ENCODE data around the gene MICAL2. TPM values are rescaled to one million over a fixed set of nuclear protein-coding genes. Genes with fewer than 3 reads are reported as not detected.

MICAL2 gene
- polyA plus RNA-seq, 1 donor, result 7.1 TPM

DNA sequence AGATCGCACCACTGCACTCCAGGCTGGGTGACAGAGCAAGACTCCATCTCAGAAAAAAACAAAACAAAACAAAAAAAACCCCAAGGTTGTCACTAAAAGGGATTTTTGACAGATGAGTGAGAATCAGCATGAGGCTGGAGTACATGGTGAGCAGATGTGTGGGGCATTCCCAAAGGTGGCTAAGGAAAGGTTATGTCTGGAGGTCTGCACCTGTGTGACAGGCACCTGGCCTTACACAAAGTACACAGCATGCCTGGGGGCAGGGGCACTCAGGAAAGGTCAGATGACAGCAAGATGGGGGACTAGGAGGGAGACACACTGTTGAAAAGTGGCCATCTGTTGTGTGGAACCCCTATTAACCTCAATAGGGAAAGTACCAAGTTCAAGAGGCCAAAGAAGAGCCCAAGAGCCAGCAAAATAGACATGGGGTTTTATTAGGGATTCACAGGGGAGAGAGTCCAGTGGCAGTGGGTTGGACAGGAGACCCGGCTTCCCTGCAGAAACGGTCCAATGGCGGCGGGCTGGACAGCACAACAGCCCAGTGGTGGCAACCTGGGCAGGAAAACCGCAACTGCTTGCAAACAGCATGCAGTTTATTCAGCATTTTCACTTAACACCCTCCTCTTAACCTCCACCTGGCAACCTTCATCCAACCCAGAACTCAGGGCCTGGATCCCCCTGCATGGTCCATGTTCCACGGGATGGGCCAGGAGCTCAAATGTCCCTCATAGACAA, 101.1 kb downstream of the MICAL2 start:
- no peak for DNase-seq

DNA sequence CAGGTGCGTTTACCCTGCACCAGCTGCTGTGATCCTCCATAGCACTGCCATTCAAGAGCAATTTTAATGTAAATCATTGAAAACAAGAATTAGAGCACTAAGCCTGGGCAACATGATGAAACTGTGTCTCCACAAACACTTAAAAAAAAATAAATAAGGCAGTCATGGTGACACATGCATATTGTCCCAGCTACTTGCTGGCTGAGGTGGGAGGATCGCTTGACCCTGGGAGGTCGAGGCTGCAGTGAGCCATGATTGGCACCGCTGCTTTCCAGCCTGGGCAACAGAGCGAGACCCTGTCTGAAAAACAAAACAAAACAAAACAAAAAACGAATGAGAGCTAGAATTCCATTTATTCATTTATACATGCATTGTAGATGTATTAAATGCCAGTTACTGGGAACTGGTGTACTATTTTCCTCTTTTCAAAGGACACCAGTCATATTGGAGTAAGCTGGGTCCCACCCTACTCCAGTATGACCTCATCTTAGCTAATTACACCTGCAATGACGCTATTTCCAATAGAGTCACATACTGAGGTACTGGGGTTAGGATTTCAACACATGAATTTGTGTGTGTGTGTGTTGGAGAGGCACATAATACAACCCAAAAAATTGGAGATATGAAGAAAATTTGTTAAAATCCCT, 101.9 kb downstream of the MICAL2 start:
- no peak for DNase-seq

DNA sequence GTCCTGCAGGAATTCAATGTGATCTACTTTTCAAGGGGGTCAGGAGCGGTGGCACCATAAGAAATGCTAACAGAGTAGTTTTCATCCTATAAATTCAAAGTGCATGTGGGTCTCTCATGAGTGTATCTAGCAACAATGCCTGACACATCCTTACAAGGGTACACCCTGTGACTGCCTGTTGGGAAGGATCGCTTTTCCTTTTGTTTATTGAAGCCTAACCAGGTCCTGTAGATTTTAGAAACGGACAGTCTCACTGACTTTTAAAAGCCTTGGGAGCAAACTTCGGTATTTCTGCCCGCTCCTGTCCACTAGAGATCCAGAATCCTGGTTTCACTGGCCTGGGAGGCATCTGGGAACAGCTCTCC, 102.4 kb downstream of the MICAL2 start:
- DNase-seq, result no peak

DNA sequence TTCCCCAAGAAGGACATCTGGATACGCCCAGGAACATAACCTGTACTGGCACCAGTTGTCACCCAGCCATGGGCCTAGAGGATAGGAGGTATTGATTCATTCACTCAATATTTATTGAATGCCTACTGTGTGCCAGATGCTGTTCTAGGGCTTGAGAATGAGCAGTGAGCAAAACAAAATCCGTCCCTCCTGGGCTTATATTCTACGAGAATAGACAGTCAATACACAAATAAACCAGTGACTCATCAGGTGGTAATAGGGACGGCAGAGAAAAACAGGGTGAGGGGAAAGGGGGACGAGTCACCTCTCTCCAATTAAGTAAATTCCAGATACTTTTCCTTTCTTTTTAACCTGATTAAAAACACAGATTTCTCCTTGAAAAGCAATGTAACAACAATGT, 103.5 kb downstream of the MICAL2 start:
- no peak for DNase-seq

DNA sequence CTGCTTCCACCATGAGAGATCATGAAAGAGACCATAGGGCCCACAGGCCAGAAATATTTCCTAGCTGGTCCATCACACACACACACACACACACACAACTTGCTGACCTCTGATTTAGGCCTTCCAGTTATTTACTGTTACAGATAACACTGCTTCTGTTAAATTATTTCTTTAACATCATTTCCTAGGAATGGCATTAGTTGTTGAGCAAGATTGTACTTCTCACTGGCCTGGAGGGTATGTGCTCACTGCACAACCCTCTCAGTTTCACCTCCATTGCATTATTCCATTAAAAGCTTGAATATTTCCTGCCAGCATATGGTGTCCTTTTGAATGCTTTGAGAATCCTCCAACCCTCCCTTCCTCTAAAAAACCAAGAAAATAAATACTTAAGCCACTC, 104.4 kb downstream of the MICAL2 start:
- DNase-seq, result no peak

DNA sequence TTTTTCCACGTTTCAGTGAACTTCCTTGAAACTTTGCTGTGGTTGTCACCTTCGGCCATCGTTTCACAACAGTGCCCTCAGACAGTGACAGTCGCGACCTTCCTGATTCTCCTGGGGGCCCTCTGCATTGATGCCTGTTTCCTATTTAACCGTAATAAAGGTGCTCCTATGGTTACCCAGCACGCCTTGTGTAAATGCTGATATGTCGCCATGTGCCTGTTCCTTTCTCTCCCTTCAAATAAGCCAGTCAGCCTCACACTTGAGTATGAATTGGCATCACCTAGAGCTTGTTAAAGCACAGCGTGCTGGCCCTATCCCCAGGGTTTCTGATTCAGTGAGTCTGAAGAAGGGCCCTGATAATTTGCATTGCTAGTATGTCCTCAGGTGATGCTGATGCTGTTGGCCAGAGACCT, 104.8 kb downstream of the MICAL2 start:
- DNase-seq, result no peak

DNA sequence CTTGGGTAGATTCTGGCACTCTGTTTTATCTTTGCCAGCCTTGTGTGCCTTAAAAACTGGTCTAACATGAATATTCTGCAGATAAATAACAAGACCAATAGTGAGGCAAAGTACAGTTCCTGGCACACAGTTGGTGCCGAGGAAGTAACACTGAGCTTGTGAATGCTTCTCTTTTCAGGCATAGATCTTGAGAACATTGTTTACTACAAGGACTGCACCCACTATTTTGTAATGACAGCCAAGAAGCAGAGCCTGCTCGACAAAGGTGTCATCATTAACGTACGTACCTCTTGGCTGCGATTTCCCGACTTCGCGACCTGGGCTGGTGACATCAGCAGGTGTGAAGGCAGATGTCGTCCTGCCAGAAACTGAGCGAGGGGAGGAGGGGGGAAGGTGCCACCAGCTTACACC, 105.7 kb downstream of the MICAL2 start:
- DNase-seq, result no peak

DNA sequence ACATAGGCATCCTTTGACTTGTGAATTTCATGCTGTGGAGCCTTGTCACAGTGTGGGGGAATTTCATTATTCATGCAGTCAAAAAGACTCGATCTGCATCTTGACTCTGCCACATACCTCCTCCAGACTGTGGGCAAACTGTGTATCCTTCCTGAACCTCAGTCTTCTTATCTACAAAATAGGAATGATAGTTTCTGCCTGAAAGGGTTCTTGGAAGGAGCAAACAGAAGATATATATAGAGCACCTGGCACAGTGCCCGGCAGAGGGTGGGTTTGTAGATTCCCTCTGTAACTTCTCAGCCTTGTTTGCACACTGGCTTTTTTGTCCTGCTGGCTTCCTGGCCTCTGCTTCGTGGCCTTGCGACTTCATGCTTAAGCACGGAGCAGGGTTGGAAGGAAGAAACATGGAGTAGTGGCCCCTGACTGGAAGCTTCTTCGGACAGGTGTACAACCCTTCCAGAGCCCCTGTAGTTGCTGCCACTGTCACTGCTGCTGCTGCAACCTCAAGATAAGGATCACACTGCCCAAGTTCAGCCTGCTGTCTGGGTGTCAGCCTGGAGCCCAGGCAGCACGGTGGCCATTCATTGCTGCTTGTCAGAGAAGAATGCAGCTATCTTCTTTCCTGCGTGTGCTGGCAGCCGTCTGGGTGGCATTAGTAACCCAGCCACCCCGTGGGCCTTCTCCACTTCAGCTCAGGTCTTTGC, 106.4 kb downstream of the MICAL2 start:
- DNase-seq, result no peak

DNA sequence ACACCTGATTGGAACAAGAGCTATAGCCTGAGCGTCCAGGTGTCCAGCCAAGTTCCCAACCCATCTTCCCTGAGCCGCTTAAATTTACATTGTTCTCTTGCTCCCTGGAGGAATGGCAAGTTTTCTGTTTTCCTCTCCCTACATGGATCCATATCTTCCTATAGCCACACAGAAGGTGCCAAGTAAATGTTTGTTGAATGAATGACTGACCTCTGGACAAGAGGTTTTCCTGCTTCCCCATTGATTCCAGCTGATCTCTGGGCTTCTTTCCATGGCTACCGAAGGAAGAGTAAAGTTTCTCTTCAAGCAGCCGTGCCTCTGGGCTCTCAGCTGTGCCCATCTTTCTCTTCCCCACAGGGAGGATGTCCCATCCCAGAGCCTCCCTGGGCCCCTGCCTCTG, 107.5 kb downstream of the MICAL2 start:
- DNase-seq, result no peak

DNA sequence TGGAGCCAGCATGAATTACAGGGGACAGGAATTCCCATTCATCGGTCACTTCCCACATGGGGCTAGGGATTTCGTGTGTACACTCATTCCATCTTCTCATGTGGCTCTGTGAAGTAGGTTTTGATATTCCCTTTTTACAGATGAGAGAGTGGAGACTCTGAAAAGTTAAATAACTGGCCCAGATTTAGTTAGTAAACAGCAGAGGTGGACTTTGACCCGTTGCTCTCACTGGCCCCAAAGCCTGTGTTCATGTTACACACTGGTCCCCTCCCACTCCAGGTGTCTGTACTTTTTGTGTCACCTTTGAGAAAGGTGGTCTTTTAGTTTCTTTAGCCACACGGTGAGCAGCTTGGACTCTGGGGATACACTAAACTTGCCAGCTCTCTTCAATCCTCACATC, 108.5 kb downstream of the MICAL2 start:
- no peak for DNase-seq

DNA sequence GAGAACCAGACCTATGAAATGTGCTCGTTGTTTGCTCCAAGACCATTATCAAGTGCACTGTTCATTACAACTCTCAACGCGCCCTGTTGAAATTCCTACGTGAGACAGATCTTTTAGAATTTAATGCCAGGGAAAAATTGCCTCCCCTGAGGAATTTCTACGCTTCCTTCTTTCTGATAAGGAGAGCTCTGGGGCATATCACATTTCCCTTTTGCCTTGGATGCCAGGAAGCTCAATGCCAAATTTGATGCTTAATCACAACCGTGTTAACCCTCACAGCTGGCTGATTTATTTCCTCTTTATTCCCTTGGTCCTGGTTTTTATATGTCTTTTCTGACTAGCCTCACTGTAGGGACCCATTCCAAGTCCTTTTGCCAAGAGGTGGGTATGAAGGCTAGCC, 109.4 kb downstream of the MICAL2 start:
- no peak for DNase-seq

DNA sequence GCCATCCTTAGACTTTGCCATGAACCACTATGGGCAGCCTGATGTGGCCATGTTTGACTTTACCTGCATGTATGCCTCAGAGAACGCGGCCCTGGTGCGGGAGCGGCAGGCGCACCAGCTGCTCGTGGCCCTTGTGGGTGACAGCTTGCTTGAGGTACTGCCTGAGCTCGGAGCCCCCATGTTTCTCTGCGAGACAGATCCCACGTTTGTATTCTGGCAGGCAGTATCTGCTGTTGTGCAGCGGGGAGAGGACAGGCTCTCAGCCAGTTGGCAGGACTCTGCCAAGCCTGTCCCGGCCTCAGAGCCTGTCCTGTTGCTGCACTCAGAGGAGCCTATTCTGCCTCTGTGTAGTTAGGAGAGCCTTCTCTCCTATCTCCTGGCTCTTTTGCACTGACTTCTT, 109.9 kb downstream of the MICAL2 start:
- DNase-seq, result no peak

DNA sequence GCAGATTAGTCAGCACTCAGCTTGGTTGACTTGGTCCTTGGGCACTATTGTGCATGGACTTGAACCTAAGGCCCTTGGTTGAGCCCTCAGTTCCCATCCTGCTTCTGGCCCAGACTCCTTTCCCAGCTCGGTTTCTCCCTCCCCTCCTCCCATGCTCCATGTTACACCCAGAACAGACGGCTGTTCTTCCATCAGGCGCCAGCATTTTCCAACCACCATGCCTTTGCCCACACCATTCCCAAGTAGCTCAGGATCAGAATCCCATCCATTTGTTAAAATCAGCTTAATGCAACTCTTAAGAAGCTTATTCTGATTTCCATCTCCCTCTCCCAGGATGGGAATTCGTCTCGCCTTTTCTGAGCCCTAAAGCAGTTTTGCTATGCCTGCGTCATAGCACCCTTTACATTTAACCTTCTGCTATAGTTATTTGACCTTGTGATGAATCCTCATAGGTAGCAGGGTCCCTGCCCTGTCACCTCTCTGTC, 110.7 kb downstream of the MICAL2 start:
- DNase-seq, result no peak

DNA sequence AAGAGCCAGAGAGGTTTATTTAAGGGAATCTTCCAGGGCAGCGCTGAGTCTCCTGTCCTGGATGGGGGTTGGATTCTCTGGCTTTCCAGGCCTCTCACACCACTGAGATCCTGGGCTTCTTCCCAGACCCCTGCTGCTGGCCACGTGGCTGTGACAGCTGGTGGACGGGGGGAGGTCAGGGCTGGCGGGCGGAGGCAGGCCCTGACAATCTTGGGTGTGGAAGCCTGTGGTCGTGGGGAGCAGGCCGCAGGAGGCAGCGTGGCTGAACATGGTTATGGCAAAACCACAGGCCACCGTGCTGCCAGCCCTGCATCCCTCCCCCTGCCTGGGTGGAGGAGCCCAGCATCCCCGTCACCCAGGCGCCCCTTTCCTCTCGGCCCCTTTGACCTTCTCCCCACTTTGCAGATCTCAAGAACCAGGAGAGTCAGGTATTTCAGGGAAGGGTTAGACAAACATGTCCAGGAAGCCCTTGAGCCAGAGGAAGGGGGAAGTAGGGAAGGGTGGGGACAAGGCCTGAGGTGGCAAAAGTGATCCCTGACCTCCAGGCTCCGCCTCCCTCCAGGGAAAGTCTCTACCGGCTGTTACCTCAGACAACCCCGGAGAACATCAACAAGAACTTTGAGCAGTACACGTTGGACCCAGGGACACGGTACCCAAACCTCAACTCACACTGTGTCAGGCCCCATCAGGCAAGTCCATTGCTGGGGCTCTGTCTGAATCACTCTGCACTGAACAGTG, 111.8 kb downstream of the MICAL2 start:
- no peak for DNase-seq

DNA sequence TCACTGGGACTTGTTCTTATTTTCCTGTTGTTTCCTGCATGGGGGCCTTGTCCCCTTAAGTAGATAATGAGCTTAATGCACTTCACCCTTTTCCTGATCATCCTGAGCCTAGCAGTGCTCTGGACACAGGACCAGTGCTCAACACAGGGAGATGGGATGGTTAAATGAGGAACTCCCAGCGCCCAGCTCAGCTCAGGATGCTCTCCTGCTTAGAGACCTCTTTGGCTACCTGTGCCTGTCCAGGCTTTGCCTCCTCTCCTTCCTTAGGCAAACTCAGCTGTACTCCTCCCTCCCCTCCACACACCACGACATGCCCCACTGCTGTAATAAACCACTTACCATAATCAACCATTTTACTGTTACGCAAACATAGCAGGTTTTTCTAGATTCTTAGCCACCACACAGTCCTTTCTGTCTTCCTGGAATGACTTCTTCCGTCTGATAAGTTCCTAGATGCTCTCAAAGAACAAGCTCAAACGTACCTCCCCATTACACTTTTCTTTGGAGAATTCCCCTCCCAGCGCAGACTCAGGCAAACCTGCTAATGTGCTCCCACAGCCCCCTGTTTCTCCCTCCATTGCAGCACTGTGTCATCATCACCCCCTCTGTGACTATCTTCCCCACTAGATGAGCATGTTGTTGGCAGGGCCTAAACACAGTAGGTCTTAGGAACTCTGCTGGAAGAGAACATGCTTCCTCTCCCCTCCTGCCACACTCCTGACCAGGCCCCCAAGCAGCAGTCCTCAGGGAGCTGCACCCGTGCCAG, 113.6 kb downstream of the MICAL2 start:
- no peak for DNase-seq

DNA sequence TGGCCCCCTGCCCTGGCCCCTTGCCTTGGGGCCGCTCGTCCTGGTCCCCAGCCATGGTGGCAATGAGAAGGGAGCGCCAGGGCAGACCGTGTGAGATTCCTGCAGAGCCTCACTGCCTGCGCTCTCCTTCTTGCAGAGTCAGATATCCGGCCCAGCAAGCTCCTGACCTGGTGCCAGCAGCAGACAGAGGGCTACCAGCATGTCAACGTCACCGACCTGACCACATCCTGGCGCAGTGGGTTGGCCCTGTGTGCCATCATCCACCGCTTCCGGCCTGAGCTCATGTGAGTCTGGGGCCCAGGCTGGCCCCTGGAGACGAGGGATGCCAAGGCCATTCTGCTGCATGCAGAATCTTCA, 114.1 kb downstream of the MICAL2 start:
- DNase-seq, result no peak

DNA sequence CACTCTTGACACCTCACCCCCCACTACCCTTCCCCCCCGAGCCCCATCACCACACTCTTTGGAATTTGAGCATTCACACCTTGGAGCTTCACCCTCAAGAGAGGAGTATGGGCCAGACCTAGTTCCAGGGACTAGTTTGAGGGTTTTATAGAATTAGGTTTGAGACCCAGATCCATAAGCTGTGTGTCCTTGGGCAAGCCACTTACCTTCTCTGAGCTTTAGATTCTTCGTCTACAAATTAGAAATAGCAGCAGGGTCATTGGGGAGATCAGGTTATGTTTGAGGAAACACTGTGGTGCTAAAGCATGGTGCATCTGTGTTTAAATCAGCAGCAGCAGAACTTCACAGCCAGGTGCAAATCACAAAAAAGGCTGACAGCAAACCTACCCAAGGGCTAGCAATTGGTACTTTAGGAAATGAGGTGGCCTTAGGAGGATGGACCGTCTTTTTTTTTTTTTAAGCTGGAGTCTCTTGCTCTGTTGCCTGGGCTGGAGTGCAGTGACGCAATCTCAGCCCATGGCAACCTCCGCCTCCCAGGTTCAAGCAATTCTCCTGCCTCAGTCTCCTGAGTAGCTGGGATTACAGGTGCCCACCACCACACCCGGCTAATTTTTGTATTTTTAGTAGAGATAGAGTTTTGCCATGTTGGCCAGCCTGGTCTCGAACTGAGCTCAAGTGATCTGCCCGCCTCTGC, 114.8 kb downstream of the MICAL2 start:
- no peak for DNase-seq

DNA sequence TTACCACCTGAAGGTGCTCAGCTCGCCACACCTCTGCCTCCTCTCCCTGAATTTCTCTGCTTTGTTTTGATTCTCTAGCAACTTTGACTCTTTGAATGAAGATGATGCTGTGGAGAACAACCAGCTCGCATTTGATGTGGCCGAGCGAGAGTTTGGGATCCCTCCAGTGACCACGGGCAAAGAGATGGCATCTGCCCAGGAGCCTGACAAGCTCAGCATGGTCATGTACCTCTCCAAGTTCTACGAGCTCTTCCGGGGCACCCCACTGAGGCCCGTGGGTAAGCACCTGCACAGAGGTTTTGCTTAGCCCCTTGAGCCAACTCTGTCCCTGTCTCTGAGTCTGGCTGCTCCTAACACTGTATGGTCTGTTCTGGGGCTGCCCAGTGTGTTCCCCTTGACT, 115.7 kb downstream of the MICAL2 start:
- no peak for DNase-seq

DNA sequence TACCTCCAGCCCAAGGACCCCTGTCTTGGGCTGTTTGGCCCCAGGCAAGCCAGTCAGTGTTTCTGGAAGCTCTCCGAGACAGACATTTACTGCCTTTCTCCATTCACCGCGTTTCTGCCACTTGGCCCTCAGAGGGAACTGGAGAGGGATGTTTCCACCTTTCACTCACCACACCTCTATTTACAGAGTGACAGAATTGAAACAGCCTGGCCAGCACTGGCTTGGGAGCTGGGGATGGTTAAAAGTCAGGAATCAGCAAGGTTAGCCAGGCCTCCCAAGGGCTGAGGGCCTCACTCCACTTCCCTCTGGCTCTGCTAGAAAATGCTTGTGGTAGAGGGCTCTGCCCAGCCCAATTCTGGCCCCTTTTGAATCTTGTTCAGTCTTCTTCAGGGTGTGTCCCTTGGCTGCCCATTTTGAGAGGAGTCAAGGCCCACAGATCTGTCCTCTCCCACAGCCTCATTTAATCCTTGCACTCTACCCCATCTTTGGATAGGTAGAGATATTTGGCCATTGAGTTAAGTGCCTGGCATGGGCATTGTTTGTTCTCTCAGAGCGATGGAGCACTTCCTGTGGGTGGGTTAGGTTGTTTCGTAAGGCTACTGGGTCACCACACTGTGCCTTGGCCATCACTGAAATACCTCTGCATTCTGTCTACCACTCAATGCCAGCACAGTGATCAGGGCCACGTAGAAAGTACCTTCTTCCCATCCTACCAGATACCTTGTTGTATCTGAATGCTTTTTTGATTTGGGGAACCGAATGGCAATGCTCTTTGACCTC, 119.2 kb downstream of the MICAL2 start:
- DNase-seq, result no peak

DNA sequence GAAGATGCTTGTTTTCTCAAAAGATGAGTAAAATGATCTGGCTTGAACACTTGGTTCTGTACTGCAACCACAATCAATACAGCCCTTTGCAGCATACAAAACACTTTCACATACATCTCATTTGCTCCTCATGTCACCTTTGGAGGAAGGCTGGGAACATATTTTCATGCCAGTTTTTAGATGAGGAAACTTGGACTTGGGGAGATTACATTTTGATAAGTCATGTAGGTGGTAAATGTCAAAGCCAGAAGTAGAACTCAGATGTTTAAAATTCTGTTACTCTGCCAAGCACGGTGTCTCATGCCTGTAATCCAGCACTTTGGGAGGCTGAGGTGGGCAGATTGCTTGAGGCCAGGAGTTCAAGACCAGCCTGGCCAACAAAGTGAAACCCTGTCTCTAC, 121.8 kb downstream of the MICAL2 start:
- no peak for DNase-seq
